ENCODE results near the gene EPX.
A peak's percentile ranks its signal among the peaks of the same experiment; 100 is the strongest.

The EPX gene

GRCh38 chr17:58187063-58187462 lies 5.5 kb upstream of the EPX start:
- DNase-seq: no peak

- no peak for DNase-seq
Measured at GRCh38 chr17:58187675-58188074, 4.9 kb upstream of the EPX start.

- no peak for DNase-seq
Measured at GRCh38 chr17:58189436-58190146, 2.9 kb upstream of the EPX start.

GRCh38 chr17:58191241-58191896 lies 1.2 kb upstream of the EPX start:
- DNase-seq: no peak

DNA sequence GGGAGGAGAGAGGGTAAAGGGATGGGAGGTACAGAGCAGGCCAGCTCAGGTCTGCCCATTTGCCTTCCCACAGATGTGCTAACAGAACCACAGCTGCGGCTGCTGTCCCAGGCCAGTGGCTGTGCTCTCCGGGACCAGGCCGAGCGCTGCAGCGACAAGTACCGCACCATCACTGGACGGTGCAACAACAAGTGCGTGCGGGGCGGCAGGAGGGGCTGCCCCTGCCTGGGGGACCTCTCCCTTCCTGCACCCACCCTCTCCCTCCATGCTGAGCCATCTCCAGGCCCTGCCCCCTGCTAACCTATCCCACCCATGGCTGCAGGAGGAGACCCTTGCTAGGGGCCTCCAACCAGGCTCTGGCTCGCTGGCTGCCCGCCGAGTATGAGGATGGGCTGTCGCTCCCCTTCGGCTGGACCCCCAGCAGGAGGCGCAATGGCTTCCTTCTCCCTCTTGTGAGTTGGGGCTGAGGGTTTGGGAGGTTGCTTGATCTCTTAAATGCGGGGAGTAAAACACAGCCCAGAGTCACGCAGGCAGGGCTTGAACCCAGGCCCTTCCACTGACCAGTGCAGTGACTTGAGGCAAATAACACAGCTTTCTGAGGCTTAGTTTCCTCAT lies 1.2 kb downstream of the EPX start:
- DNase-seq: no peak

- no peak for DNase-seq
Measured at GRCh38 chr17:58195518-58196123, 3.1 kb downstream of the EPX start.

DNA sequence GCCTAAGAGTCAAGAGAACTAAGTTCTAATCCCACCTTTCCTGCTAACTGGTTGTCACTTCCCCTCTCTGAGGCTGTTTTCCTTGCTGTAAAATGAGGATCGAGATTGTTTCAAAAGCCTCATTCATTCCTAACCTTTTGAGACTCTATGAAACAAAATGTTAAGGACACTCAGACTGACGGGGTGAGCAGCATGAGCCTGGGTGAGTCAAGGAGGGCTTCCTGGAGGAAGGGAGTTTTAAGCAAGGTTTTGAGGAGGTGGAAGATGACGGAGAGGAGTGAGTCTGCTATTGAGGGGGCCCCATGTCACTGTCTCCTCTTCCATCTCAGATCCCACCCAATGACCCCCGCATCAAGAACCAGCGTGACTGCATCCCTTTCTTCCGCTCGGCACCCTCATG lies 4.1 kb downstream of the EPX start:
- no peak for DNase-seq

GRCh38 chr17:58200024-58200633 lies 7.6 kb downstream of the EPX start:
- peak in 2 of 14 donors; percentile 2 to 8 for DNase-seq

- no peak for DNase-seq
Measured at GRCh38 chr17:58202859-58203258, 10.3 kb downstream of the EPX start.

DNA sequence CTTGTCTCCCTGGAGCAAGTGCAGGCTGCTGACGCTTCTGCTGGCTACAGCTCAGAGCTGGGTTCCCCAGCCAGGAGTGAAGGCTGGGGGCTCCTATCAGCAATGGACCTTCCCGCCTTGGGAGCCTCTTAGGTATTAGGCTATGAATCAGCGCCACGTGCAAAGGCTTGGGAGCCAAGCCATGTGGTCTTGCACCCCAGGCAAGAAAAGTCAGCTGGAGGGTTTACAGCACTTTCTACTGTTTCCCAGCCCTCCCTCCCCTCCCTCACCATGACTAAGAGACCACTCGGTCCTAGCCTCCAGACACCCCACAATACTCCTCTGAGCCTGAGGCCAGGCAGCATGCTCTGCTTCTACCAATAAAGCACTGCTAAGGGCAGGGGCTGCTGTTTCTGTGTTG lies 12.3 kb downstream of the EPX start:
- DNase-seq: no peak

DNA sequence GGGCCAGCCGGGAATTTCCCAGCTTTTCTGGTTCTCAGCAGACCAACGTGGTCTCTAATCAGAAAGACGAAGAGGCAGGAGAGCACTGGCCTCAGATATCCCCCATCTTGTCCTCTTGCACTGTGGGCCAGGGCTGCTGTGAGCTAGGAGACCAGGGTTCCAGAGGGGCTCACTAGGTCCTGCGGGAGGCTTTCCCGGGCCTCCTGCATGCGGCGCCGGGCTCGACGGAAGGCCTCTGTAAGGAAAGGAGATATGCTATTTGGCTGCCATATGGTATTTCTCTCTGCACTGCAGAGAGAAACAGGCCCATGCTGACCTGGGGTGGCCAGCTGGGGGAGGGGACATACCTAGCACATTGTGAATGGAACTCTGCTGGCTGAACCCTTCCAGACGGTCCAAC lies 13.4 kb downstream of the EPX start:
- DNase-seq: no peak

DNA sequence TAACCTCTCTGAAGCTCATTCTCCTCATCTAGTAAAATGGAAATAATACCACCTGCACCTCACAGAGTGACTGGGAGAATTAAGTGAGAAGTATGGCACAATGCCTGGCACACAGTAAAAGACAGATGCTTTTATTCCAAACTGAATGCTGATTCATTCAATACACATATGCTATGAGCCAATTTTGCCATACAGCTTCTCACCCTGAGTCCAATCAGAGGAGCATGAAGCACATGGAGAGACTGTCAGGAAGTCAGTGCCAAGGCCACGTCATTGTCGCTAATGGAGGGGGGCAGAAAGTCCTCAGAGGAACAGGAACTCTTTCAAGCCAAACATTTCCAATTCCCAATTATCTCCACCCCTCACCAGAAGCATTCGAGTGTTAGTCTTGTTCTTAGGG lies 14.9 kb downstream of the EPX start:
- no peak for DNase-seq

GRCh38 chr17:58208344-58208743 lies 15.8 kb downstream of the EPX start:
- no peak for DNase-seq

- DNase-seq: no peak
Measured at GRCh38 chr17:58210922-58211321, 18.4 kb downstream of the EPX start.

DNA sequence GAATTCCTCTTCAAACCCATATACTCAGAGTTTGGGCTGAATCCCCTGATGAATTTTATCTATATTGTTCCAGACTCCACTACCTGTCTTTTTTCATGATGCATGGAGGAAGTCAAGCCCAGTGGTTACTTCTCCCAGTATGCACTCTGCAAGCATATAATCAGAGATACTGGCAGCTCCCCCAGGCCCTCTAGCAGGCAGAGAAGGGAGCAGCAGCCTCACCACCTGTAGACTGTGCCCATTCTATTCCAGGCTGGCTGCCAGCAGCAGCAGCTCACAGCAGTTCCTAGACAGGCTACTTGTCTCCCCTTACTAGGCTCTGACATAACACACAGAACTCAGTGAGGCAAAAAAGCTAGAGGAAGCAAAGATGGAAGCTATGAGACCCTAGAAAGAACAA lies 23.2 kb downstream of the EPX start:
- no peak for DNase-seq

- DNase-seq: no peak
Measured at GRCh38 chr17:58217766-58218165, 25.2 kb downstream of the EPX start.

DNA sequence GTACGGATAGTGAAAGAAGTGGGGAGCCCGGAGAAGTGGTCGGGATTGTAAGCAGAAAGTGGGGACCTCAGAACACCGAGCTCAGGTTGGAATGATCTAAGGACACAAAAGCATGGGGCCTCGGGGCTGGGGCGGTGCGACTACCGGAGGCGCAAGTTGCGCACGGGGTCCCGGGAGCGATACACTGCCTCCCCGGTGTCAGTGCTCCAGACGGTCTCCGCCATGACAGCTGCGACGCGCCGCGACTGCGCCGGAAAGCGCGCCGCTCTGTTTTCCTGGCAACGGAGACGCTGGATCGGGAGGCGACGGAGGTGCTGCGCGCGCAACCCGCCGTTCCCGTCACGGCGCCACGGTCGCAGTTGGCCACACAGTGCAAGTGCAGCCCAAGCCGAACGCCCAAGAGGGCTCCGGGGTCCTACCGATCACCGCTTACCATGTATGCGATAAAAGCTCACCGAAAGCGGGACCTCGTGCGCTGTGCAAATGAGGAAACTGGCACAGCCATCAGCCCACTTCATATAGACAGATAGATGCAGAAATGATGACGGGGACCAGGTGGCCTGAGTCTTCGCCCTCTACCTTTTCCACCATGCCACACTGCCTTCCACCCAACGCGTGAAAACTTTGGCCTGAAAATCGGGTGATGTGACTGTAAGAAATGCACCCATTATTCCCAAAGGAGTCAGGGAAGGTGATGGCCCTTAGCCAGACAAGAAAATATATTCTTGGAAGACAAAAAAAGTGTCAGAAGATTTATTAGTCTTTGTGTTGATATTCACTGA lies 26.7 kb downstream of the EPX start, which contains the start of gene MKS1:
Gene MKS1 (minus strand): TSS at position 249 of the 782 bp plus-strand sequence. CDS start 25 bp downstream, at position 224.
- peak; percentile 46 to 94 (median 88) for DNase-seq

GRCh38 chr17:58219789-58220183 lies 27.3 kb downstream of the EPX start:
- peak in 1 of 14 donors; percentile 4 for DNase-seq

DNA sequence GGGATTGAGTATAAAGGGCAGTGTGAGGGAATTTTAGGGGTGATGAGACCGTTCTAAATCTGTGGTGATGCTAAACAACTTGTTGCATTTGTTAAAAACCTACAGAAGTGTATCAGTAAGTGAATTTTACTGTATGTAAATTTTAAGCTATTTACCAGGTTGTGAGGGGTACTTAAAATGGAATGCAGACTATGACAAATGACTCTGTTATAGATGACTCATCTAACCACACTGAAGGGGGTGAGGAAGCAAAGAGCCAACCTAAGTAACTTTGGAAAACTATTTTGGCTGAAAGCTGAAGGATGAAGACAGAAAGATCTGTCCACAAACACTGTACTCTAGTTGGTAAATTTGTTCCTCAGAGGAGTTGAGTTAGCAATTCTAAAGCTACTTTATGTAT lies 31.8 kb downstream of the EPX start:
- no peak for DNase-seq

DNA sequence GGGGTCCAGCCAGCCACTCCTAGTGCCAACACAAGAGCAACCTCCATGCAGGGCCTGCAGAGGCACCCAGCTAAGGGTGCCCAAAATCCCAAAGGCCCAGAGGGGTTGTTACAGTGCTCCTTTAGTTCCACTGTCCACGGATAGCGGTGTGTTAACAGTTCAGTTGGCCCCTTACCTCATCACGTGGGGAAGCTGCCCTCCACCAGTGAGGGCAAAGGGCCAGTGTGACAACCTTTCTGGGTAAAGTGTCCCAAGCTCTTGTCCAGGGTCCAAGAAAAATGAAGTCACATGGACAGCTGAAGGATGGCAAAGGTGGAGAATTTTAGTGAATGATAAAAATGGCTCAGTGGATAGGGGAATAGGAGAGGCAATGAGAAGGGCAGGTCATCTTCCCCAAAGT lies 35.2 kb downstream of the EPX start:
- no peak for DNase-seq

DNA sequence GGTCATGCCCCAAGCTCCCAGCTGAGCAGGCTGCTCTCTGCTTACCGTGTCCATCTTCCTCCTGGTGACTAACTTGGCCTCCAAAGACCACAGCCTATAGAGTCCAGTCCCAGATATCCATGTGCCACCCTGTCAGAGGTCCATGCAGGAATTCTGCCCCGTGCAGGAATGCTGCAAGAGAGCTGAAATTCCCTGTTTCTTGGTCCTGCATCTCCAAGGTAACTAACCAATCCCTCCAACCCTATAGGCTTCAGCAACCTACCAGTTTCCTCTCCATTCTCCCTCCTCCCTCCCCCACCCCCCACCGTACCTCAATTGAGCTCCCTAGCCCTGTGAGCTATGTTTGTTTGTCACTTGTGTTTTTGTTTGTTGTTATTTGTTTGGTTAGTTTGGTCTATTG lies 36.2 kb downstream of the EPX start:
- no peak for DNase-seq

- no peak for DNase-seq
Measured at GRCh38 chr17:58229384-58229783, 36.9 kb downstream of the EPX start.
